ENCODE results near the gene ZMYND8. TPM values are rescaled to one million over a fixed set of nuclear protein-coding genes. Genes with fewer than 3 reads are reported as not detected.

Gene ZMYND8
- total and polyA plus RNA-seq, 2 donors (not counting 3 experiments of a cell fraction or from before 2014, with no cell fraction given) = 30.6 to 75.2 TPM

DNA sequence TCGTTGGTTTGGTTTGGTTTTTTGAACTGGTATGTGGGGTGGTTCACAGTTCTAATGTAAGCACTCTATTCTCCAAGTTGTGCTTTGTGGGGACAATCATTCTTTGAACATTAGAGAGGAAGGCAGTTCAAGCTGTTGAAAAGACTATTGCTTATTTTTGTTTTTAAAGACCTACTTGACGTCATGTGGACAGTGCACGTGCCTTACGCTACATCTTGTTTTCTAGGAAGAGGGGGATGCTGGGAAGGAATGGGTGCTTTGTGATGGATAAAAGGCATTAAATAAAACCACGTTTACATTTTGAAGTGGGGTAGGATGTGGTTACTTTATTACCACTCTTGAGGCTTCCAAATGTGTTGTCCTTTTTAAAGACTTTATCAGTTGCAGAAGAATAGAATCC lies 168.0 kb downstream of the ZMYND8 start:
- Histone ChIP-seq H3K27ac (ENCODE audit: insufficient read depth, low read depth, low read length) (no peak overlapping the region), H3K79me2 (ENCODE audit: control insufficient read depth, insufficient read depth, low read length) (no peaks in the 10 kb centered on the region), H3K4me2 (ENCODE audit: insufficient read depth, low read length) (no peak overlapping the region), H2AFZ (ENCODE audit: low read depth, low read length) (no peak overlapping the region), H3K9me3 (replicated peaks; ENCODE audit: control insufficient read depth, insufficient read depth, low read length) (no peaks in the 10 kb centered on the region), H3K4me3 (replicated peaks in 1 of 3; ENCODE audit: insufficient read depth in 1 of 3, low read depth in 1 of 3, low read length in 3 of 3) (no peak overlapping the region), H4K20me1 (replicated peaks; ENCODE audit: control insufficient read depth, extremely low read depth, insufficient read depth, low read length) (no peaks in the 10 kb centered on the region), H3K4me1 (ENCODE audit: control insufficient read depth, extremely low read depth, insufficient read depth, low read length) (no peaks in the 10 kb centered on the region), H3K9ac (replicated peaks; ENCODE audit: extremely low read depth, insufficient read depth, low read length) (no peak overlapping the region), H3K36me3 (ENCODE audit: control insufficient read depth in 2 of 2, extremely low read depth in 1 of 2, insufficient read depth in 2 of 2, low read length in 2 of 2) (no peaks in the 10 kb centered on the region), H3K27me3 (ENCODE audit: control insufficient read depth in 2 of 2, insufficient read depth in 2 of 2, low read length in 2 of 2) (peaks cover 6 to 8% of the 10 kb centered on the region in 2 experiments), H3K9me1 (replicated peaks; ENCODE audit: control insufficient read depth, extremely low read depth, insufficient read depth, low read length) (no peaks in the 10 kb centered on the region)
- CTCF ChIA-PET = no interaction called here
- no peak for FAIRE-seq
- no peak for DNase-seq (ENCODE audit: low read depth, low spot score)
- BruUV-seq (replicated peaks) = no TSS peak
- dilution Hi-C loops (cut with MboI; ENCODE audit: extremely low pct_ligation_motif_present, low sequenced_read_pairs) = no loop called here
- POLR2A ChIA-PET = no interaction called here
- TF ChIP-seq POLR2AphosphoS5 (IDR thresholded peaks at IDR 0.05; ENCODE audit: insufficient read depth, low read depth, low read length) (no peak), FOS (IDR thresholded peaks at IDR 0.05; ENCODE audit: borderline replicate concordance, insufficient read depth, low read length) (no peak), POLR2A (IDR thresholded peaks at IDR 0.05; ENCODE audit: low read depth, low read length) (no peak), EZH2 (IDR thresholded peaks at IDR 0.05; ENCODE audit: borderline replicate concordance, low read depth, low read length, severe bottlenecking) (no peak), JUN (IDR thresholded peaks at IDR 0.05; ENCODE audit: borderline replicate concordance, insufficient read depth, insufficient read length, low read depth) (no peak), GATA2 (IDR thresholded peaks at IDR 0.05; ENCODE audit: insufficient read depth, insufficient read length, low read depth, low read length) (no peak), MYC (IDR thresholded peaks at IDR 0.05; ENCODE audit: low read depth, low read length) (no peak)
- TF ChIP-seq, protein P1, sequence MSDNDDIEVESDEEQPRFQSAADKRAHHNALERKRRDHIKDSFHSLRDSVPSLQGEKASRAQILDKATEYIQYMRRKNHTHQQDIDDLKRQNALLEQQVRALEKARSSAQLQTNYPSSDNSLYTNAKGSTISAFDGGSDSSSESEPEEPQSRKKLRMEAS (IDR thresholded peaks at IDR 0.05; ENCODE audit: insufficient read depth, insufficient read length) = no peak
- TF ChIP-seq, protein P2, sequence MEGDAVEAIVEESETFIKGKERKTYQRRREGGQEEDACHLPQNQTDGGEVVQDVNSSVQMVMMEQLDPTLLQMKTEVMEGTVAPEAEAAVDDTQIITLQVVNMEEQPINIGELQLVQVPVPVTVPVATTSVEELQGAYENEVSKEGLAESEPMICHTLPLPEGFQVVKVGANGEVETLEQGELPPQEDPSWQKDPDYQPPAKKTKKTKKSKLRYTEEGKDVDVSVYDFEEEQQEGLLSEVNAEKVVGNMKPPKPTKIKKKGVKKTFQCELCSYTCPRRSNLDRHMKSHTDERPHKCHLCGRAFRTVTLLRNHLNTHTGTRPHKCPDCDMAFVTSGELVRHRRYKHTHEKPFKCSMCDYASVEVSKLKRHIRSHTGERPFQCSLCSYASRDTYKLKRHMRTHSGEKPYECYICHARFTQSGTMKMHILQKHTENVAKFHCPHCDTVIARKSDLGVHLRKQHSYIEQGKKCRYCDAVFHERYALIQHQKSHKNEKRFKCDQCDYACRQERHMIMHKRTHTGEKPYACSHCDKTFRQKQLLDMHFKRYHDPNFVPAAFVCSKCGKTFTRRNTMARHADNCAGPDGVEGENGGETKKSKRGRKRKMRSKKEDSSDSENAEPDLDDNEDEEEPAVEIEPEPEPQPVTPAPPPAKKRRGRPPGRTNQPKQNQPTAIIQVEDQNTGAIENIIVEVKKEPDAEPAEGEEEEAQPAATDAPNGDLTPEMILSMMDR (IDR thresholded peaks at IDR 0.05; ENCODE audit: extremely low read depth in 1 of 2, insufficient read depth in 1 of 2, low read depth in 1 of 2, low read length in 2 of 2) = no peak
- intact Hi-C loops (cut with micrococcal nuclease) = no loop called here

Measured in endothelial cell of umbilical vein (primary cell).